T-helper 17 cell (primary cell): ENCODE measurements around the gene NDUFC1. TPM values are rescaled to one million over a fixed set of nuclear protein-coding genes. Genes with fewer than 3 reads are reported as not detected.

Experiments
- ATAC-seq: fragments of 150-1000 bp; cut with Tn5 transposase; 2 replicates; pipeline ENCODE4 v1.10.0; 2021; ENCODE audit warnings: mild to moderate bottlenecking, moderate library complexity
- DNase-seq, 3 donors: peaks; one replicate each; pipeline versions ENCODE4 v3.0.0 to v3.0.0-alpha.2; 2020 to 2021
- H3K9me3 ChIP-seq: one replicate; pipeline ENCODE4 v1.7.0; 2013; ENCODE audit warnings: low read length, mild to moderate bottlenecking; ENCODE audit not compliant: control insufficient read depth, poor library complexity, severe bottlenecking
- H3K27ac Mint-ChIP-seq: one replicate; pipeline ENCODE4 v1.8.0; 2022; ENCODE audit warnings: mild to moderate bottlenecking, moderate library complexity, mixed read lengths
- H3K27me3 Mint-ChIP-seq: one replicate; pipeline ENCODE4 v1.8.0; 2022; ENCODE audit warnings: mixed read lengths
- H3K36me3 Mint-ChIP-seq: one replicate; pipeline ENCODE4 v1.8.0; 2022; ENCODE audit warnings: low read depth, mixed read lengths
- H3K4me1 Mint-ChIP-seq: one replicate; pipeline ENCODE4 v1.8.0; 2022; ENCODE audit warnings: mild to moderate bottlenecking, mixed read lengths
- H3K4me3 Mint-ChIP-seq: one replicate; pipeline ENCODE4 v1.8.0; 2022; ENCODE audit warnings: mild to moderate bottlenecking, moderate library complexity, mixed read lengths
- total RNA-seq, 4 donors: library from RNA in 2 of 4; stranded (reverse) in 2 of 4; gene quantifications; one replicate each; pipeline ENCODE4 v1.2.3 and lab custom pipeline; 2022 to 2026

Gene NDUFC1
- total RNA-seq, 2 donors from 2014 or later = 15.5 to 17.0 TPM

DNA sequence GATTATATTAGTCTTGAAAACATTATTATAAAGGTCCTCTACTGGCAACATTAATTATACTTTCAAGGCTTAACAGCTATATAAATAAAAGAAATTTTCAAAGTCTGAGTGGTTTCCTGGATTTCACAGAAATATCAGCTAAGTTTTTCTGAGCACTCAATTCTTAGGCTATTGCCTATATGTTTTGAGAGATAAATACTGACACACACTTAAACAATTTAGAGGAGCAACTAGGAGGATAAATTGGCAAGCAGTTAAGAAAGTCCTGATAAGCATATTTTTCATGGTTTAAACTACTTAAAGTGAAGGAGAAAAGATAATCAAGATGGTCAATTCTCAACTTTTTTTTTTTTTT is 19.6 kb downstream of the NDUFC1 start:
- no peaks in the 10 kb centered on the region for H3K9me3 ChIP-seq
- H3K27me3 Mint-ChIP-seq = peaks cover 27% of the 10 kb centered on the region
- DNase-seq = no peak

DNA sequence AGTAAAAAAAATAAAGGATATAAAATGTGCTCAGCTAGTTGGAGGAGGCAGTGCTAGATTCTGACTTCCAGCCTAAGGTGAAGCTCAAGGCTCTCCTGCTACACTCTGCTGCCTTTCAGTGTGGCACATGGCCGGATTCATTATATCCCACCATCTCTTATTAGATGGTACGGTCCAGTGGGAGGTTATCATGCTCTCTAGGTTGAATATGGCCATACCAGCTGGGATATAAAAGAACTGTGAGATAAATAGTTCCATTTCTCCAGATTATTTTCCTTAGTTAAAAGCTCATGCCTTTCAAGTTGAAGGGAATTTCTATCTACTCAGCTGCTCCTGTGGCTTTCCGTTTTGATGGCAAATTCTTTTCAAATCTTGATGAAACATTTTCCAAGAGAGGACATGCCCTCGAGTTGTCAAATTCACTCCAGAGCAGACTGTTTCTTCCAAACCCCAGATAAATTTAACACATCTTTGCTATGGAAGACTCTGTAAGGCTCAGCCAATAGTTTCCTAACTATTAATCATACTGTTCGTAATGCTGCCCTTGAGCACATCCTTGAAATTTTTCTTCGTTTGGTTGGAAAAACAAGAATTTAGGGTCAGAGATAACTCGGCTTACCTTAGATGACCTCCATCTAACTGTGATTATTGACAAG is 20.1 kb downstream of the NDUFC1 start:
- H3K4me1 Mint-ChIP-seq = peaks cover 11% of the 10 kb centered on the region
- H3K9me3 ChIP-seq = no peaks in the 10 kb centered on the region
- DNase-seq (no peak), ATAC-seq (no peak)
- no peak overlapping the region for H3K27ac Mint-ChIP-seq
- no peak overlapping the region for H3K4me3 Mint-ChIP-seq
- H3K36me3 Mint-ChIP-seq = no peaks in the 10 kb centered on the region
- peaks cover 27% of the 10 kb centered on the region for H3K27me3 Mint-ChIP-seq

More for the DNA sequence above, 19.6 kb downstream of the NDUFC1 start:
- no peak for ATAC-seq
- Mint-ChIP-seq H3K27ac (no peak overlapping the region), H3K4me3 (no peak overlapping the region), H3K4me1 (peaks cover 11% of the 10 kb centered on the region), H3K36me3 (no peaks in the 10 kb centered on the region)

DNA sequence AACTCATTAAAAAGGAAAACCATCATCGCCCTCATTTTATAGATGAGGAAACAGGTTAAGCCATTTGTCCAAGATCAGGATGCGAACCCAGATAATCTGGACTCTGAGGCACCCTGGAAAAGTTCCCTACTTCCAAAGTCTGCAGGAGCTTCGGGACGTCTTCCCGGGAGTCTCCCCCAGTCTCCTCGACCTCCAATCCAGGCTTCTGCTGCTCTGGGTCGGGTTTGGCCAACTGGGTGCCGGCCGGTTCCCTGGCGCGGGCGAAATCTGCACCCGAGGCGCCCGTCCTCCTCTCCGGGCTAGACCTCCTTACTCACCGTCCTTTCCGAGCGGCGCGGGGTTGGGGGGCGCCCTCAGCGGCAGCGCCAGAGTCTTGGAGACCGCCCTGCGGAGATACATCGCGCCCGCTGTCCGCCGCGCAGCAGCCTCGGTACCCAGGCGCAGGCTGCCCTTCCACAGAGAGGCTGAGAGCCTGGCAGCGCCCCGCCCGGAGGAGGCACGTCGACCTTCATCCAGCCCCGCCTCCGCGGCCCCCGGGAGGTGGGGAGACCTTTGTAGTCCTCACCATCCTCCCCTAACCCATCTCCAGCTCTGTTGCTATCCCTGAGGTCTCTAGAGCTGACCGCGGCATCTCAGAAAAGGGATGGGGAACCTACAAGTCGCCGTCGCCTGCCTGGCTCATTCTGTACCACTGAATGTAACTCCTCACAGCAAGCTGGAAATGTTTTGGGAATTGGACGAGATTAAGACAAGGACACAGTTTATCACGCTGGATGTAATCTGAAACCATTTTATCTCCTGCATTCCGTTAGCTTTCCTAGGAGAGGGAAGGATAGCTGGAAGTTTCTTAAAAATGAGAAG is 22.3 kb downstream of the NDUFC1 start, which contains the start of gene MGARP:
Gene MGARP, minus strand, starts transcription at position 466 of the 861 bp plus-strand sequence. Its CDS starts 67 bp downstream, at position 399.
- ATAC-seq = peak; percentile 78
- peak within 1 kb of the TSS; percentile 82 for H3K4me3 Mint-ChIP-seq
- no peaks in the 10 kb centered on the region for H3K9me3 ChIP-seq
- DNase-seq = peak in 1 of 3 donors; percentile 16
- H3K27ac Mint-ChIP-seq = peak within 1 kb of the TSS; percentile 29
- H3K27me3 Mint-ChIP-seq = peaks cover 38% of the 10 kb centered on the region
- H3K36me3 Mint-ChIP-seq = peaks cover 3% of the 10 kb centered on the region
- peaks cover 11% of the 10 kb centered on the region for H3K4me1 Mint-ChIP-seq

DNA sequence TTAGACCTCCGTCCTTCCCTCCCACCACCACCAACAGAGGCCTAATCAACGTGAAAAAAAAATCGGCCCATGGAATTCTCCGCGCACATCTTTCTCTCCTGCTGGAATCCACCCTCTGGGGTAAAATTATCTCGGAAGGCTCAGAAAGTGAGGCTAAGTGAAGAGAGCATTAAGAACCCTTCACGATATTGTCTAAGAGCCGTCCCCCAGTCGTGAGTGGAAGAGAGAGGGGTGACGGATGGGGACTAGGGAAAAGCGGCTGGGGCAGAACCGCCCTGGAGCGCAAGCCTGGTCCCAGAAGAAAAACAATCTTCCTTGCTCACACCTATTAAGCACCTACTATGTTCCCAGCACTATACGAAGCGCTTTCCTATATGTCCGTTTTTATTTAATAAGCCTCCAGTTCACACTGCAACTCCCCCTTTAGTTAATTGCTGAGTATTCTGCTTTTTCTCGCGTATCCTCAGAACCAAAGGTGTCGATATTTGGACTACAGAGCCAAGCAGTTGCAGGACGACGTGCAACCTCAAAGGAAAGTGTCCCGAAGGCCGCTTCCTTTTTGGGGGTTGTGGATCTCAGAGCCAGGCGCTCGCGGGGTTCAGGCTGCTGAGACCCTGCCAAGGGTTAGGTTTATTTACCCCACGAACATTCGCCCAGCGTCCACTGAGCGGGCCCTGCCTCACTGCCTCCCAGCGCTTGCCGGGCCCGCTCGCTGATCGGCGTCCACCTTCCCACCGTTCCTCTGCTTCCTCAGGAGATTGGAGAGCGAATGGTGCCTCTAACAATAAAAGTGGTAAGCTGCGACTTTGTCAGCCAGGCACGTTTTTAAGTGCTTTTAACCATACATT is 23.1 kb downstream of the NDUFC1 start:
- Mint-ChIP-seq H3K4me1 (peaks cover 11% of the 10 kb centered on the region), H3K4me3 (peak overlapping the region; percentile 82), H3K36me3 (peaks cover 3% of the 10 kb centered on the region), H3K27me3 (peaks cover 39% of the 10 kb centered on the region), H3K27ac (peak overlapping the region; percentile 29)
- DNase-seq (no peak), ATAC-seq (peak; percentile 59)
- H3K9me3 ChIP-seq = no peaks in the 10 kb centered on the region

DNA sequence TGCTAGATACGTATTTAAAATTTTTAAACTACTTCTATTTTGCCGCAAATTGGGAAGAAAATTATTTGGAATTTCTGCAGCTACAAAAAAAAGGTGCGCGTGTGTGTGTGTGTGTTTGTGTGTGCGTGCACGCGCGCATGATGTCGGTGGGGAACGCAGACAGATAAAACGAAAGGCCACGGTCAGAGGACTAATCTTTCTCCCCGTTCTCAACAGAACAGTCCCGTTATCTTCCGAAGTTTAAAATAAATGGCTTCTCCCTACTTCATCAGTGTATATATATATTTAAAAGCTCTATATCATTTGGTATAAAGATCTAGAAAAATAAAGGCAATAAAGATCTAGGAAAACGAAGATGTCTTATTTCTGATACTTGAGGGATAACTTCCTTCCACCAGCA is 23.8 kb downstream of the NDUFC1 start:
- H3K9me3 ChIP-seq = no peaks in the 10 kb centered on the region
- H3K36me3 Mint-ChIP-seq = peaks cover 3% of the 10 kb centered on the region
- DNase-seq (no peak), ATAC-seq (no peak)
- peaks cover 11% of the 10 kb centered on the region for H3K4me1 Mint-ChIP-seq
- H3K4me3 Mint-ChIP-seq = no peak overlapping the region
- peaks cover 39% of the 10 kb centered on the region for H3K27me3 Mint-ChIP-seq
- H3K27ac Mint-ChIP-seq = no peak overlapping the region

DNA sequence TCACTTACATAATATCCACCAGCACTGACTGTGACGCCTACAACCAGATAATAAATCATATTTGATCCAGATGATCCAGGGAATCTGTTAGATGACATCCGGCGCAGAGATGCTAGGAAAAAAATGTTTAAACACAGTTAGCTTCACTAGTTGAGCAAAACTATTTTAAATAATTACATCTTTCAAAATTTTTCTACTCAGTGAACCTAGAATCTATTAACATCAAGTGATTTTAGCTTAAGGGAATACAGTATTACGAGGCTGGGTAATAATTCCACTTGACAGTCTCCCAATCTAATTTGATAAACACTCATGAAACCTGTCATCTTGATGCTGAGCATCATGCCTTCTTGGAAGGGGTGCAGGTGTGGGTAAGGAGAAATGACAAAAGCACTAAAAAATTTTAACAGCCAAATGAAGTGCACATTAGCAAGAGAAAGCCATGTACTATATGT is 27.0 kb downstream of the NDUFC1 start:
- Mint-ChIP-seq H3K27me3 (peaks cover 30% of the 10 kb centered on the region), H3K27ac (no peak overlapping the region), H3K36me3 (peaks cover 3% of the 10 kb centered on the region), H3K4me3 (no peak overlapping the region), H3K4me1 (peaks cover 11% of the 10 kb centered on the region)
- H3K9me3 ChIP-seq = no peaks in the 10 kb centered on the region
- ATAC-seq (no peak), DNase-seq (no peak)

DNA sequence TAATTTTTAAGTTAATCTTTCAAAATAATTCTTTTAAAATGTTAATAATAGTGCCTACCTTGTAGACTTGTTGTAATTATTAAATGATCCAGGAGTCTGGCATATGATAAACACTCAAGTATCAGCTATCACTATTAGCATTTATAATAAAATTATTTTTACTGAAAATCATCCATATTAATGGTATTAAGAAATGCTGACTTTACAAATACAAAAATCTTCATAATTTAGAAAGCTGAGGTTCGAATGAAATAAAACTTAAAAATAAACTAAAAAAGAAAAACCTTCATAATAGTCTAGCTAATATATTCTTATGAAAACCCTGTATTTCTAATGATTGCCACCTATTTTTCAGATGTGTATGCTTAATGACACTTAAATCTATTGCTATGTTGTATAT is 27.5 kb downstream of the NDUFC1 start:
- no peak overlapping the region for H3K27ac Mint-ChIP-seq
- H3K9me3 ChIP-seq = no peaks in the 10 kb centered on the region
- ATAC-seq = no peak
- peaks cover 3% of the 10 kb centered on the region for H3K36me3 Mint-ChIP-seq
- DNase-seq = no peak
- H3K4me1 Mint-ChIP-seq = peaks cover 9% of the 10 kb centered on the region
- no peak overlapping the region for H3K4me3 Mint-ChIP-seq
- peaks cover 25% of the 10 kb centered on the region for H3K27me3 Mint-ChIP-seq

DNA sequence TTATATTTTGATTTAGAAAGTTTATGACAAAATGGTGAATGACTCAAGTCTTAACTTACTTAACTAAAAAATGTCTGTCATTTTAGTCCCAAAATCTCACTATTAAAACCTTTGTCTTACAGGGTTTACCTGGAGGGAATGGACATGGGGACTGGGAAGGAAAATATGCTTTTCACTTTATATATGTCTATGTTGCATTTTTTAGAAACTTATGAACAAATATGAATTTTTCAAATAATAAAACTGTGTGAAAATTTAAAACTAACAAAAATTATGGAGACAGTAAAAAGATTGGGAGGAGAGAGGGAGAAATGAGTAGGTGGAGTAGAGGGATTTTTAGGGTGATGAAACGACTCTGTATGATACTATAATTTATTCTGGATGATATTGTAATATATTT is 28.4 kb downstream of the NDUFC1 start:
- DNase-seq (no peak), ATAC-seq (no peak)

DNA sequence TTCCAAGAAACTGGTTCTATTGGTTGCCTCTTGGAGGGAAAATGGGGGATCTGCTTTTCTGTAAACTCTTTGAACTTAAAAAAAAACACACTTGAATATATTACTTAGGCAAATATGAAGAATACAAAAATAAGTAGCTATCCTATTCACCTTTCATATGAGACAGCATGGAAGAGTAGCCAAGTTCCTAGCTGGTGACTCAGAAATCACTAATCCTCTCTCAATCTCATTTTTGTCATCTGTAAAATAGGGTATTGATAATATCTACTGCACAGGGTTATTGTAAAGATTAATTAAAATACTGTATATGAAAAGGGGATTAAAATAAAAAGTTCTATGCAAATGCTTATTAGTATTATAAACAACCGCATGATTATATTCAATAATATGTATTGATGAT is 35.0 kb downstream of the NDUFC1 start:
- no peaks in the 10 kb centered on the region for H3K27me3 Mint-ChIP-seq

More for the DNA sequence above, 28.4 kb downstream of the NDUFC1 start:
- Mint-ChIP-seq H3K27me3 (peaks cover 15% of the 10 kb centered on the region), H3K4me3 (no peak overlapping the region), H3K27ac (no peak overlapping the region), H3K4me1 (peaks cover 1% of the 10 kb centered on the region), H3K36me3 (peaks cover 3% of the 10 kb centered on the region)
- no peaks in the 10 kb centered on the region for H3K9me3 ChIP-seq

DNA sequence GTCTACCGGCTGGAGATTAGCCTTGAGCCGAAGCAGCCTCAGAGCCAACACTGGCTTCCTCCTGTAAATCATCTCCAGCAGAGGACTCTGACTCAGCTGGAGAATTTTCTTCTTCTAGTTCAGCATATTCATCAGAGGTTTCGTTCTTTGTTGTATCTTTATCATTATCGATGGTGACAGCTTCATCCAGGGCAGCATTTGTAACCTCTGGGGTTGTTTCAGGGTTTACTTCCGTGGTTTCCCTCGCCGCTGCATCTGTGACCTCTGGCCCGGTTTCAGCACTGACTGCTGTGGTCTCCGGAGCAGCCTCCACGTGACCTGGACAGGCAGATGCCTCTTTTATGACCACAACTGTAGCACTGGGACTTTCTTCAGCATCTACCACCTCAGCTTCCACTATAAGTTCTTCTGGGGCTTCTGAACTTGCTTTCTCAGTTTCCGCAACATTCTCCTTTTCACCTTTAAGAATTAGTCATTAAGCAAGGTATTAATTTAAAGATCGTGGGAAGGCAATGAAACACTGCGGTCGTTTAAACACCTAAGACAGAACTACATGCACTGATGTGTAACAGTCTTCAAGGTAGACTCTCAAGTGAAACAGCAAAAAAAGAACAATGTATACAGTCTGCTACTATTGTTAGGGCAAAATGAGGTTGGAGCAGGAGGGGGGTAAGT is 35.6 kb downstream of the NDUFC1 start:
- peak; percentile 42 to 56 (median 50) for DNase-seq
- Mint-ChIP-seq H3K27ac (peak overlapping the region; percentile 87), H3K4me1 (peaks cover 15% of the 10 kb centered on the region), H3K36me3 (no peaks in the 10 kb centered on the region), H3K27me3 (no peaks in the 10 kb centered on the region), H3K4me3 (peak overlapping the region; percentile 94)
- ATAC-seq = peak; percentile 98
- H3K9me3 ChIP-seq = no peaks in the 10 kb centered on the region

More for the DNA sequence above, 35.0 kb downstream of the NDUFC1 start:
- Mint-ChIP-seq H3K36me3 (no peaks in the 10 kb centered on the region), H3K4me1 (peaks cover 15% of the 10 kb centered on the region), H3K4me3 (peak overlapping the region; percentile 94), H3K27ac (peak overlapping the region; percentile 87)
- no peaks in the 10 kb centered on the region for H3K9me3 ChIP-seq
- ATAC-seq (no peak), DNase-seq (no peak)

DNA sequence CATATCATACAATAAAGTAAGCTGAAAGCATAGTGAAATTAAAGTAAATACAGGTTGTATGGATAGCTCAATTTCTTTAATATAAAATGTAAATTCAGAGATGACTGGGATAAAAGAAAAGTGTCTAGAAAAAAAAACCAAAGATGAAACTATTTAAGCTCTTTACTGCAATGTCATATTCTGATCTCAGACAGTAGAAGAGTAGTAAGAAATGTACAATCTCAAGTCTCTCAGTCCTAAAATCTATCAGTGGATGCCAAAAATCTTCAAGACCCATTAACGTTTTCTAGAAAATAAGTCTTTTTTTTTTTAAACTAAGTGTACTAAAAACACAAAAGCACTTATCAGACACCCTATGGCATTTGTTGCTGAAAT is 36.1 kb downstream of the NDUFC1 start:
- H3K36me3 Mint-ChIP-seq = no peaks in the 10 kb centered on the region
- ATAC-seq = no peak
- peaks cover 15% of the 10 kb centered on the region for H3K4me1 Mint-ChIP-seq

DNA sequence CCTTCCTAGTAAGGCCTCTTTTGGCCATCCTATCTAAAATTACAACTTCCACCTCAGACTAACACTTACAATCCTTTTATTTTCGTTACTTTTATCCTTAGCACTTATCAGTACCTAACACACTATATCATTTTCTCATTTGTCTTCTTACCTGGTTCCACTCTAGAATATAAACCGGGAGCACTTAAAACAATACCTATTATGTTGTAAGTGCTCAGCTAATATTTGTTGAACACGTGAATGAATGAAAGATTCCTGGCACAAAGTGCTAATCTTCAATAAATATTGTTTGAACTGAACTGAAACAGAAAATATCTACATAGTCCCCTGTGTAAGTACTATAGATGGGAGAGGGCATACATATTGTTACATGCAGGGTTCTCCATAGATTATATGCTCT is 36.6 kb downstream of the NDUFC1 start:
- DNase-seq = no peak
- peak overlapping the region; percentile 62 for H3K4me3 Mint-ChIP-seq
- H3K27me3 Mint-ChIP-seq = no peaks in the 10 kb centered on the region
- no peak overlapping the region for H3K27ac Mint-ChIP-seq
- H3K9me3 ChIP-seq = no peaks in the 10 kb centered on the region
- no peaks in the 10 kb centered on the region for H3K36me3 Mint-ChIP-seq
- no peak for ATAC-seq
- H3K4me1 Mint-ChIP-seq = peaks cover 15% of the 10 kb centered on the region

More for the DNA sequence above, 36.1 kb downstream of the NDUFC1 start:
- H3K27me3 Mint-ChIP-seq = no peaks in the 10 kb centered on the region
- H3K9me3 ChIP-seq = no peaks in the 10 kb centered on the region
- H3K27ac Mint-ChIP-seq = peak overlapping the region; percentile 87
- DNase-seq = no peak
- peak overlapping the region; percentile 94 for H3K4me3 Mint-ChIP-seq
